Stimulated activated naive B cell treated with anti-CD40 and anti-IgM and Interleukin-4, amounts not matched to agents 10 μg/mL and 1 μg/mL and 100 μg/mL, for 72 hours (primary cell): Measurements from ENCODE around the gene KNOP1.
A peak's percentile ranks its signal among the peaks of the same experiment; 100 is the strongest.

ENCODE experiments used
- ATAC-seq, 2 donors: fragments of 150-1000 bp; cut with Tn5 transposase; replicated peaks; 2 replicates each; pipeline ENCODE4 v1.10.0; 2021; ENCODE audit warnings: moderate library complexity in 1 of 2
- DNase-seq: peaks from one replicate; pipeline ENCODE4 v3.0.0; 2021
- H3K27ac Mint-ChIP-seq: one replicate; pipeline ENCODE4 v1.8.0; 2022; ENCODE audit warnings: mild to moderate bottlenecking, mixed read lengths
- H3K27me3 Mint-ChIP-seq, 2 donors: one replicate each; pipeline ENCODE4 v1.8.0; 2022; ENCODE audit warnings: mixed read lengths in 2 of 2
- H3K36me3 Mint-ChIP-seq, 2 donors: one replicate each; pipeline ENCODE4 v1.8.0; 2022; ENCODE audit warnings: mixed read lengths in 2 of 2, mild to moderate bottlenecking in 1 of 2
- H3K4me1 Mint-ChIP-seq, 2 donors: one replicate each; pipeline ENCODE4 v1.8.0; 2022; ENCODE audit warnings: mixed read lengths in 2 of 2, mild to moderate bottlenecking in 1 of 2
- H3K4me3 Mint-ChIP-seq, 2 donors: one replicate each; pipeline ENCODE4 v1.8.0; 2022; ENCODE audit warnings: mild to moderate bottlenecking in 2 of 2, mixed read lengths in 2 of 2, moderate library complexity in 1 of 2
- H3K9me3 Mint-ChIP-seq, 2 donors: one replicate each; pipeline ENCODE4 v1.8.0; 2022; ENCODE audit warnings: mixed read lengths in 2 of 2, mild to moderate bottlenecking in 1 of 2

KNOP1 gene

GRCh38 chr16:19706846-19707245 is 11.2 kb downstream of the KNOP1 start:
- DNase-seq (no peak), ATAC-seq (no peak)
- Mint-ChIP-seq H3K4me1 (peaks cover 6% of the 10 kb centered on the region in 2 donors), H3K36me3 (peaks cover 61 to 79% of the 10 kb centered on the region in 2 donors), H3K4me3 (no peak overlapping the region), H3K9me3 (no peaks in the 10 kb centered on the region), H3K27me3 (no peaks in the 10 kb centered on the region), H3K27ac (no peak overlapping the region)

DNA sequence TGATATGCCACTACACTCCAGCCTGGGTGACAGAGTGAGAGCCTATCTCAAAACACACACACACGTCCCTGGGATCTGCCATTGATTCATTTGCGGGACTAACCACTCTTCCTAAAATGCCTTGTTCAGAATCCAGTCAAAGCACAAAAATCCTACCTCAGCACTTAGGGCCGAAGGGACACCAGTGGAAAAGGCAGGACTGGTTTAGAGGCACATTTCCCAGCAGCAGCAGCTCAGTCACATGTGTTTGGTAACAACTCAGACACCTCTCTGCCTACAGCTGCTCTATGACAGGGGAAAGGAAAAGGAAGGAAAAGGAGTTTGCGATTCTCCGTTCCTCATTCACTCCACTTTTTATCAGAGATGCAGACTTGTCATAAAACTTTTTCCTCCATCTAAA is 12.2 kb downstream of the KNOP1 start:
- DNase-seq (no peak), ATAC-seq (no peak)
- Mint-ChIP-seq H3K27ac (no peak overlapping the region), H3K9me3 (no peaks in the 10 kb centered on the region), H3K27me3 (no peaks in the 10 kb centered on the region), H3K4me3 (no peak overlapping the region), H3K4me1 (peaks cover 2 to 6% of the 10 kb centered on the region in 2 donors), H3K36me3 (peaks cover 56 to 76% of the 10 kb centered on the region in 2 donors)

DNA sequence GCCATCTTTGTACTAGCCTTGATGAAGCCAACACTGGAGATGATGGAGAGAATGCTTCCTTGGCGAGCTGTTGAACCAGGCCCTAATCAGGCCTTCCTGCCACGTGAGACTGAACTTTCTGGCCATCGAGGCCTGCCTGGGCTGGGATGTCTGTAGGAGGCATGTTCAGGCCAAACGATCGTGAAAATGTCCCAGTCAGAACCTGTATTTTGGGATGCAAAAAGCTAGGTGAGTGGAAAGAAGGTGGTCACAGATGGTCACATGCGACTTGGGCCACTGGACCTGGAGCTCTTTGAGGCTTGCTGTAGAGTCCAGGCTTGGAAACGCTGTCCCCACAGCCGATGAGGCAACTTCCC is 12.9 kb downstream of the KNOP1 start:
- H3K27me3 Mint-ChIP-seq = no peaks in the 10 kb centered on the region
- no peak overlapping the region for H3K4me3 Mint-ChIP-seq
- H3K9me3 Mint-ChIP-seq = no peaks in the 10 kb centered on the region
- H3K27ac Mint-ChIP-seq = no peak overlapping the region
- no peak for ATAC-seq
- DNase-seq = no peak
- H3K4me1 Mint-ChIP-seq = peaks cover 2 to 6% of the 10 kb centered on the region in 2 donors
- peaks cover 62 to 81% of the 10 kb centered on the region in 2 donors for H3K36me3 Mint-ChIP-seq

GRCh38 chr16:19704321-19705145 is 13.5 kb downstream of the KNOP1 start:
- Mint-ChIP-seq H3K27ac (no peak overlapping the region), H3K4me1 (peaks cover 2 to 6% of the 10 kb centered on the region in 2 donors), H3K36me3 (peaks cover 59 to 79% of the 10 kb centered on the region in 2 donors), H3K27me3 (no peaks in the 10 kb centered on the region), H3K9me3 (no peaks in the 10 kb centered on the region), H3K4me3 (no peak overlapping the region)
- DNase-seq (no peak), ATAC-seq (no peak)

DNA sequence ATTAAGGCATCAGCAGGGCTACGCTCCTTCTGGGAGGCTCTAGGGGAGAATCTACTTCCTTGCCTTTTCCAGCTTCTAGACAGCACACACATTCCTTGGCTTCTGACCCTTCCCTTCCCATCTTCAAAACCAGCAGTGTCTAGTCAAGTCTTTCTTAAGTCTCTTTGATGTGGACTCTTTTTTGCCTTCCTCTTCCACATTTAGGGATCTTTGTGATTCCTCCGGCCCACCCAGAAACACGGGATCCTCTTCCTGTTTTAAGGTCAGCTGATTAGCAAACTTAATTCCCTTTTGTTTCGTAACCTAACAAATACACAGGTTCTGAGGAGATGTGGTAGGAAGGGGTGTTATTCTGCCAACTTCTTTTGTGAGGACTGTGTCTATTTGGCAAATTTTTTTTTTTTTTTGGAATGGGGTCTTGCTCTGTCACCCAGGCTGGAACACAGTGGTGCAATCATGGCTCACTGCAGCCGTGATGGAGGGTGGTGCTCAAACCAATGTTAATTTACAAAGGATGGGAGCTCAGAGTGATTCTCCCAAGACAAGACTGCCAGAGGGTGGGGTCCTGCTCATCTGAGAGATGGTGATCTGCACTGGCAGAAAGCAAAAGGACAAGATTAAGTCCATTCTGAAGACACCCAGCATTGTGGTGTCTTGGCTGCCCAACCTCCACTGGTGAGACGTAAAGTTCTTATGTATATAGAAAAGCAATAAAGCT is 14.7 kb downstream of the KNOP1 start:
- Mint-ChIP-seq H3K4me1 (peaks cover 0 to 5% of the 10 kb centered on the region in 2 donors), H3K27me3 (no peaks in the 10 kb centered on the region), H3K36me3 (peaks cover 55 to 77% of the 10 kb centered on the region in 2 donors), H3K4me3 (no peak overlapping the region), H3K27ac (no peak overlapping the region), H3K9me3 (no peaks in the 10 kb centered on the region)
- ATAC-seq (no peak), DNase-seq (no peak)

- Mint-ChIP-seq H3K9me3 (no peaks in the 10 kb centered on the region), H3K4me1 (peaks cover 0 to 5% of the 10 kb centered on the region in 2 donors), H3K27me3 (no peaks in the 10 kb centered on the region), H3K4me3 (no peak overlapping the region), H3K27ac (no peak overlapping the region), H3K36me3 (peaks cover 46 to 74% of the 10 kb centered on the region in 2 donors)
- DNase-seq (no peak), ATAC-seq (no peak)
Observed at GRCh38 chr16:19701091-19701490, 16.9 kb downstream of the KNOP1 start.

DNA sequence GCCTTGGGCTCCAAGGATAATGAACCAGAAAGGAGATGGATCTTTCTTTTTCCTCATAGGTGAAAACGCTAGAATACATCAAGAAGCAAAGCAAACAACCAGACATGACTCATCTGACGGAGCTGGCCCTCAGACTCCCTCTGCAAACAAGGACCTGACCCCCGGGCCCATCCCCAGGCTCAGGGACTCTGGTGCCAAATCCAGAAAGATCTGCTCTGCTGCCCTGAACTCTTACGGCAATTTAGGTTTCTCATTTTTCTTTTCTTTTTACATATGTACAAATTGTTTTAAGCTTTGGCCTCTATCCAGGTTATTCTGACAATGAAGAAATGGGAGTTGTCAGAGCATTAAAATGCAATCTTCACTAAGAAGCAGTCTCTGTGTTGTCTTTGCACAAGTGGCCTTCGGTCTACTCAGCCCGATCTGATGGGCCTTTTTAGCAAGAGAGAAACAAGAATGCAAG is 17.7 kb downstream of the KNOP1 start:
- DNase-seq = no peak
- peak overlapping the region; percentile 9 for H3K27ac Mint-ChIP-seq

GRCh38 chr16:19699472-19699871 is 18.6 kb downstream of the KNOP1 start:
- H3K9me3 Mint-ChIP-seq = no peaks in the 10 kb centered on the region
- no peaks in the 10 kb centered on the region for H3K27me3 Mint-ChIP-seq
- H3K4me1 Mint-ChIP-seq = peaks cover 0 to 5% of the 10 kb centered on the region in 2 donors
- DNase-seq (no peak), ATAC-seq (no peak)
- H3K4me3 Mint-ChIP-seq = no peak overlapping the region
- H3K27ac Mint-ChIP-seq = no peak overlapping the region
- peaks cover 39 to 61% of the 10 kb centered on the region in 2 donors for H3K36me3 Mint-ChIP-seq

More for the DNA sequence above, 17.7 kb downstream of the KNOP1 start:
- H3K9me3 Mint-ChIP-seq = no peaks in the 10 kb centered on the region
- peaks cover 0 to 5% of the 10 kb centered on the region in 2 donors for H3K4me1 Mint-ChIP-seq
- H3K27me3 Mint-ChIP-seq = no peaks in the 10 kb centered on the region
- ATAC-seq = no peak
- no peak overlapping the region for H3K4me3 Mint-ChIP-seq
- H3K36me3 Mint-ChIP-seq = peaks cover 46 to 67% of the 10 kb centered on the region in 2 donors

GRCh38 chr16:19698480-19699465 is 19.3 kb downstream of the KNOP1 start:
- no peak for DNase-seq
- ATAC-seq = no peak
- Mint-ChIP-seq H3K36me3 (peaks cover 36 to 59% of the 10 kb centered on the region in 2 donors), H3K4me1 (peaks cover 0 to 5% of the 10 kb centered on the region in 2 donors), H3K27me3 (no peaks in the 10 kb centered on the region), H3K27ac (peak overlapping the region; percentile 85), H3K9me3 (no peaks in the 10 kb centered on the region), H3K4me3 (no peak overlapping the region)

DNA sequence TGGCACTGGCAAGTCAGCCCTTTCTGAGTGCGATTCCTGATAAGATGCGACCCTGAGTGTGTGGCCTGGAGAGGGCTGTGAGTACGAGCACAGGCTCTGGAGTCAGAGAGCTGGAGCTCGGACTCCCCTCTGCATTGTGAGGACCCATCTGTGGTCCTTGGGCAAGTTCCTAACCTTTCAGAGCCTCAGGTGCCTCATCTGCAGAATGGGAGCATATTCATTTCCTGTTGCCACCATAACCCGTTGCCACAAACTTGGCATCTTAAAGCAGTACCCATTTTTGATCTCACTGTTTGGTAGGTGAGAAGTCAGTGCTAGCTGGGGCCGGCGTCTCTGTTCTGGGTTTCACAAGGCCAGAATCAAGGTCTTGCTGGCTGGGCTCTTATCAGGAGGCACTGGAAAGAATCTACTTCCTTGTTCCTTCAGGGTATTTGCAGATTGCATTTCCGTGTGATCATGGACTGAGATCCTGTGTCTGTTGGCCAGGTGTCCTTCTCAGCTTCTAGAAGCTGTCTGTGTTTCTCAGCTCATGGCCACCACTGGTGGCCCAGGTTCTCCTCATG is 20.2 kb downstream of the KNOP1 start:
- Mint-ChIP-seq H3K4me1 (peaks cover 0 to 5% of the 10 kb centered on the region in 2 donors), H3K4me3 (no peak overlapping the region), H3K9me3 (no peaks in the 10 kb centered on the region), H3K36me3 (peaks cover 32 to 54% of the 10 kb centered on the region in 2 donors), H3K27ac (no peak overlapping the region), H3K27me3 (no peaks in the 10 kb centered on the region)
- ATAC-seq (no peak), DNase-seq (no peak)

DNA sequence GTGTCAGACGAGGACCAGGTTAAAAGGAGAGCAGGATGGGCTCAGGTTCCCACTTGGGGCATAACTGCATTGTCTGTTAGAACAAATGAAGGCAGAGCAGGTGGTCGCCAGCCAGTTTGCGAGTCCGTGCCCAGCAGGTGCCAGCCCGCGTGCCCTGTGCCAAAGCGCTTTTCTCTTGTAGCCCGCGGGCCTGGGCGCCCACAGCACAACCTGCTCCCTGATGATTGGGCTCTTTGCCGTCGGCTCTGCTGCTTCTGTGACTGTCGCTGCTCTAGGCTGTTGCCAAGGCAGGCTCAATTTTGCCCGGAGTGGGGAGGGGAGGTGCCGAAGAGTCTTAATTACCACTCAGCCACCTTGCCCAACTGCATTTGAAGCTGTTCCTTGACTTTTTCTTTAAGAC is 21.1 kb downstream of the KNOP1 start:
- Mint-ChIP-seq H3K9me3 (no peaks in the 10 kb centered on the region), H3K4me1 (peaks cover 0 to 5% of the 10 kb centered on the region in 2 donors), H3K27ac (no peak overlapping the region), H3K36me3 (peaks cover 31 to 50% of the 10 kb centered on the region in 2 donors), H3K27me3 (no peaks in the 10 kb centered on the region), H3K4me3 (no peak overlapping the region)
- ATAC-seq = no peak
- no peak for DNase-seq

GRCh38 chr16:19696328-19696727 is 21.7 kb downstream of the KNOP1 start:
- Mint-ChIP-seq H3K27ac (no peak overlapping the region), H3K36me3 (peaks cover 36 to 51% of the 10 kb centered on the region in 2 donors), H3K9me3 (no peaks in the 10 kb centered on the region), H3K4me1 (peaks cover 0 to 5% of the 10 kb centered on the region in 2 donors), H3K4me3 (no peak overlapping the region), H3K27me3 (no peaks in the 10 kb centered on the region)
- no peak for DNase-seq
- ATAC-seq = no peak

- Mint-ChIP-seq H3K36me3 (peaks cover 29 to 49% of the 10 kb centered on the region in 2 donors), H3K4me1 (peaks cover 0 to 5% of the 10 kb centered on the region in 2 donors), H3K9me3 (no peaks in the 10 kb centered on the region), H3K4me3 (no peak overlapping the region), H3K27me3 (no peaks in the 10 kb centered on the region), H3K27ac (no peak overlapping the region)
- ATAC-seq (no peak), DNase-seq (no peak)
Observed at GRCh38 chr16:19694989-19695388, 23.0 kb downstream of the KNOP1 start.
